Measurements from ENCODE around the gene EGLN3. TPM values are rescaled to one million over a fixed set of nuclear protein-coding genes. Genes with fewer than 3 reads are reported as not detected.

EGLN3 gene
- total RNA-seq, 1 experiment from 2014 or later: 9.5 TPM

DNA sequence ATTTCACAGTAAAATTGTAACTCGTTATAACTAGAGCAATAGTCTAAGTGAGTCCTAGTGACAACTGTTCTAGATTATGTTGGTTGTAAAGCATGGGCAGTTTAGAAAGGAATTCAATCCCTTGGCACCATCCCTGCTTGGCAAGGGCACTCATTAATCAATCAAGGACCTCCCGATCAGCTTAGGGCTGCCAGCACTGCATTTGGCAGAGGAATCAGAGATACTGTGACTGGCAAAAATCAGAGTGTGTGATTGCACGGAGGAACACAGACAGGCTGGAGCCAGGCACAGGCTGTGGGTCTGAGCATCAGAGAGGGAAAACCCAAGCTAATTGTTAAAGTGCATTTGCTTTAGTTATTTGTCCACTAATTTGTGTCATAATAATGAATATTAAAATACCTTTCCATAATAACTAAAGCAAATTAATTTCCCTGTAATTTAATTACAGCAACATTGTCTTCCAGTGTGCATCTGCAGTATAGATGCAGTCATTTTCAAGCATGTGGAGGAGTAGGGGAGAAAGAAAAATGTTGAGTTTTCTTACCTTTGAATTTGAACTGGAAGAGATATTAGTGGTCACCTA lies 3.2 kb upstream of the EGLN3 start:
- no peaks in the 10 kb centered on the region for H3K9me3 Mint-ChIP-seq (ENCODE audit: unreplicated experiment)
- BruUV-seq (replicated peaks): no TSS peak
- ChIA-PET CTCF (no interaction called here), POLR2A (no interaction called here)
- no peak overlapping the region for H3K4me3 ChIP-seq (ENCODE audit: low read depth, low read length)
- H3K27me3 ChIP-seq (replicated peaks; ENCODE audit: control insufficient read depth, insufficient read depth, low read length): no peaks in the 10 kb centered on the region
- no peaks in the 10 kb centered on the region for H3K9me3 ChIP-seq
- TF ChIP-seq, protein P1, sequence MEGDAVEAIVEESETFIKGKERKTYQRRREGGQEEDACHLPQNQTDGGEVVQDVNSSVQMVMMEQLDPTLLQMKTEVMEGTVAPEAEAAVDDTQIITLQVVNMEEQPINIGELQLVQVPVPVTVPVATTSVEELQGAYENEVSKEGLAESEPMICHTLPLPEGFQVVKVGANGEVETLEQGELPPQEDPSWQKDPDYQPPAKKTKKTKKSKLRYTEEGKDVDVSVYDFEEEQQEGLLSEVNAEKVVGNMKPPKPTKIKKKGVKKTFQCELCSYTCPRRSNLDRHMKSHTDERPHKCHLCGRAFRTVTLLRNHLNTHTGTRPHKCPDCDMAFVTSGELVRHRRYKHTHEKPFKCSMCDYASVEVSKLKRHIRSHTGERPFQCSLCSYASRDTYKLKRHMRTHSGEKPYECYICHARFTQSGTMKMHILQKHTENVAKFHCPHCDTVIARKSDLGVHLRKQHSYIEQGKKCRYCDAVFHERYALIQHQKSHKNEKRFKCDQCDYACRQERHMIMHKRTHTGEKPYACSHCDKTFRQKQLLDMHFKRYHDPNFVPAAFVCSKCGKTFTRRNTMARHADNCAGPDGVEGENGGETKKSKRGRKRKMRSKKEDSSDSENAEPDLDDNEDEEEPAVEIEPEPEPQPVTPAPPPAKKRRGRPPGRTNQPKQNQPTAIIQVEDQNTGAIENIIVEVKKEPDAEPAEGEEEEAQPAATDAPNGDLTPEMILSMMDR (IDR thresholded peaks at IDR 0.05; ENCODE audit: insufficient read depth in 1 of 2, low read depth in 1 of 2, low read length in 1 of 2, severe bottlenecking in 1 of 2, unreplicated experiment in 1 of 2): no peak
- H3K36me3 Mint-ChIP-seq (ENCODE audit: insufficient read depth, unreplicated experiment): peaks cover 6% of the 10 kb centered on the region
- peaks cover 11% of the 10 kb centered on the region for H3K4me1 ChIP-seq
- DNase-seq: no peak
- peaks cover 3% of the 10 kb centered on the region for H3K4me1 Mint-ChIP-seq (ENCODE audit: low read depth, unreplicated experiment)
- H3K27me3 Mint-ChIP-seq (ENCODE audit: insufficient read depth, unreplicated experiment): no peaks in the 10 kb centered on the region
- no peak overlapping the region for H3K4me3 Mint-ChIP-seq (ENCODE audit: unreplicated experiment)
- H3K27ac Mint-ChIP-seq (ENCODE audit: unreplicated experiment): no peak overlapping the region
- intact Hi-C loops (cut with micrococcal nuclease; ENCODE audit: unreplicated experiment): loop anchor here (5.0 kb wide), 1 partner anchor 107 kb away; no protein-coding TSS in a partner anchor
- no peaks in the 10 kb centered on the region for H3K36me3 ChIP-seq (ENCODE audit: control insufficient read depth, insufficient read depth, low read length)

DNA sequence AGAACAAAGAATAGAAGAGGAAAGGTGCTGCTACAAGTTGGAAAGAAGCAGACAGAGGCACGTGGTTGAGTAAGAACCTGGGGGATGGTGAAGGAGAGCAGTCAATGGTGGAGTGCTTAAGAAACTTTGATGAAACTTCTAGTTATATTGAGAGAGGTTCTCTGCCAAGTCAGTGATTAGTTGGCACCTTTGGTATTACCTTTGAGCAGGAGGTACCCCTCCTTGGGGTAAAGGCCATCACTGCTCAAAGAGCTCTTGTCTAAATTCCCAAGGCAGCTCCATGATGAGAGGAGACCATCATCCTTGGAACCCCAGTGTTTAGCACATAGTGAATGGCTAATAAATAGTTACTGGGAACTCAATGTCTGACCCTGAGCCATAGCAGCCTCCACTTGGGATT lies 1.7 kb upstream of the EGLN3 start:
- intact Hi-C loops (cut with micrococcal nuclease; ENCODE audit: unreplicated experiment): loop anchor here (5.0 kb wide), 1 partner anchor 105 kb away; no protein-coding TSS in a partner anchor
- POLR2A ChIA-PET: no interaction called here

DNA sequence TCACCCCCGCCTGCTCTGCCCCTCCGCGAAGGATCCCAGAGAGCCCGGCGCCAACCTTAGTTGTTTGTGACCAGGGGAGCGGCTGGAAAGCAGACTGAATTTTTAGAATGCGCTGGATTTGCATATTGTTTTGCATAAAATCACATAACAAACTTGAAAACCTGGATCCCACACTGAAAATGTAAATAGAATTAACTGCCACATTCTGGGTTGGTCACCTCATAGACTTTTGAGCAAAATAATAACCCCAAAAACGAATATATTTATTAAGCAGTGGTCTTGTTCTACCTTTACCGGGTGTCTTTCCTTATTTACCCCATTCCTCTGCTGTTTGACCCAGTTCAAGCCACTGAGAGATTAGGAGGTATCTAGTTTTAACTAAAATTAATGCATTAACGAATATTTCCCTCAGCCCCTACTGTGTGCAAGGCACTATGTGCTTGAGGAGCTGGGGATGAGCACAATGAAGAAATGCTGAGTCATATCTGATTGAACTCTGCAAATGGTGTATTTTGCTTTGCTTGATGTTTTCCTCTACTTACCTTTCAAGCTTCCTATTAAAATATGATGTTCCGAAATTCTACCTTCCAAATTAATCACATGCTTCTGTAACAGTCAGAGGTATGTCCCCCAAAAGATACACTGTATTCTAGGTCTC lies 438 bp upstream of the EGLN3 start:
- POLR2A ChIA-PET: interaction anchor here (1.2 to 1.4 kb wide), 2 partner anchors 147 to 180 kb away, joined by 3 to 4 read pairs; no protein-coding TSS in a partner anchor
- BruUV-seq (replicated peaks): TSS peak; percentile 95
- intact Hi-C loops (cut with micrococcal nuclease; ENCODE audit: unreplicated experiment): loop anchor here (2.0 to 5.0 kb wide), 3 partner anchors 104 to 277 kb away; no protein-coding TSS in a partner anchor
- TF ChIP-seq, protein P1 (IDR thresholded peaks at IDR 0.05; ENCODE audit: insufficient read depth in 1 of 2, low read depth in 1 of 2, low read length in 1 of 2, severe bottlenecking in 1 of 2, unreplicated experiment in 1 of 2): no peak
- DNase-seq: no peak
- Mint-ChIP-seq H3K4me1 (ENCODE audit: low read depth, unreplicated experiment) (peaks cover 10% of the 10 kb centered on the region), H3K9me3 (ENCODE audit: unreplicated experiment) (no peaks in the 10 kb centered on the region), H3K27me3 (ENCODE audit: insufficient read depth, unreplicated experiment) (no peaks in the 10 kb centered on the region), H3K36me3 (ENCODE audit: insufficient read depth, unreplicated experiment) (peaks cover 6% of the 10 kb centered on the region), H3K27ac (ENCODE audit: unreplicated experiment) (peak overlapping the region; percentile 70), H3K4me3 (ENCODE audit: unreplicated experiment) (peak overlapping the region; percentile 92)
- H3K9me3 ChIP-seq: no peaks in the 10 kb centered on the region
- H3K36me3 ChIP-seq (ENCODE audit: control insufficient read depth, insufficient read depth, low read length): no peaks in the 10 kb centered on the region
- peaks cover 9% of the 10 kb centered on the region for H3K4me1 ChIP-seq
- CTCF ChIA-PET: interaction anchor here (0.6 kb wide), 1 partner anchor 50 kb away, joined by 3 read pairs; no protein-coding TSS in a partner anchor
- H3K27me3 ChIP-seq (replicated peaks; ENCODE audit: control insufficient read depth, insufficient read depth, low read length): no peaks in the 10 kb centered on the region
- peak overlapping the region; percentile 57 for H3K4me3 ChIP-seq (ENCODE audit: low read depth, low read length)

More for the DNA sequence above, 1.7 kb upstream of the EGLN3 start:
- Histone ChIP-seq H3K27me3 (replicated peaks; ENCODE audit: control insufficient read depth, insufficient read depth, low read length) (no peaks in the 10 kb centered on the region), H3K4me1 (peaks cover 6% of the 10 kb centered on the region), H3K4me3 (ENCODE audit: low read depth, low read length) (no peak overlapping the region), H3K36me3 (ENCODE audit: control insufficient read depth, insufficient read depth, low read length) (no peaks in the 10 kb centered on the region), H3K9me3 (no peaks in the 10 kb centered on the region)
- CTCF ChIA-PET: interaction anchor here (1.2 kb wide), 1 partner anchor 104 kb away, joined by 3 read pairs; no protein-coding TSS in a partner anchor
- H3K36me3 Mint-ChIP-seq (ENCODE audit: insufficient read depth, unreplicated experiment): peaks cover 6% of the 10 kb centered on the region
- DNase-seq: no peak
- no peaks in the 10 kb centered on the region for H3K27me3 Mint-ChIP-seq (ENCODE audit: insufficient read depth, unreplicated experiment)
- H3K4me1 Mint-ChIP-seq (ENCODE audit: low read depth, unreplicated experiment): peaks cover 10% of the 10 kb centered on the region
- no peak overlapping the region for H3K4me3 Mint-ChIP-seq (ENCODE audit: unreplicated experiment)
- no TSS peak for BruUV-seq (replicated peaks)
- H3K27ac Mint-ChIP-seq (ENCODE audit: unreplicated experiment): no peak overlapping the region
- no peaks in the 10 kb centered on the region for H3K9me3 Mint-ChIP-seq (ENCODE audit: unreplicated experiment)
- TF ChIP-seq, protein P1 (IDR thresholded peaks at IDR 0.05; ENCODE audit: insufficient read depth in 1 of 2, low read depth in 1 of 2, low read length in 1 of 2, severe bottlenecking in 1 of 2, unreplicated experiment in 1 of 2): no peak

All from Caco-2 (cell line).